ENCODE data around the gene KREMEN2. TPM values are rescaled to one million over a fixed set of nuclear protein-coding genes. Genes with fewer than 3 reads are reported as not detected.

The KREMEN2 gene
- total RNA-seq (2022; extraction: Qiagen RNA extraction; ENCODE audit: low read depth): 0.85 to 3.2 TPM (median 2.4 TPM) in 5 replicates

DNA sequence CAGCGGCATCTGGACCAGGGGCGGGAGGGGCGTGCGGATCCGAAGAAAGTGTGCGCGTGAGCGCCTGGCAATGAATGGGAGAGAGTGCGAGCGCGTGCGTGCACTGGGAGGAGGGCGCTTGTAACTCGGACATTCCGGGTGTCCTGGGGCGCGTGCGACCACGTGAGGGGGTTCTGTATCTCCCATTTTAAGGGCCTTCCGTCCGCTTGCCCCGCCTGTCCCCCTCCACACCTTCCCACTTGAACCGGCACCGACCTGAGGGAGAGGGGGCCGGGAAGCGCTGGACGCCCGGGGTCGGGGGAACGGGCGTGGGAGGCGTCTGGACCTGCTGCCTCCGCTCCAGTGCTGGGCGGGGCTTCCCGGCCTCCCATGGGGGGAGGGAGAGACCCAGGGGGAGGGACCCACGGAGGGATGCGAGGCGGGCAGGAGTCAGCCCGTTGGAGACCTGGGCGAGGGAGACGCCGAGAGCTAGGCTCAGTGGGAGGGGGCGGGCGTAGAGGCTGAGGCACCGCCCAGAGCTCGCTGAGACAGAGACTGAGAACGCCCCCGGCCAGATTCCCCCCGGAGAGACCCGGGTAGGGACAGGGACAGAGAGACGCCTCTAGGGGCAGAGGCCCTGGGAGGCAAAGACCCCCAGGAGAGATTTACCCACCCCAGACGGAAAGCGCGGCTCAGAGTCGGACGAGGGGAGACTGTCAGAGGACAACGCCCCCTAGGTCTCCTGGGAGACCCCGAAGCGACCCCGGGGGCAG is at the start of gene KREMEN2:
TSS of gene KREMEN2 (plus strand) at position 553 of the 752 bp plus-strand sequence. CDS start 246 bp downstream, outside the sequence.

GRCh38 chr16:2968738-2969544 is 4.9 kb downstream of the KREMEN2 start, which contains the start of gene PAQR4:
Gene PAQR4, plus strand, starts transcription at chr16:2969348. Its CDS starts 327 bp downstream, at chr16:2969675.

GRCh38 chr16:2980227-2981176 is 16.4 kb downstream of the KREMEN2 start, which contains the start of gene PKMYT1:
Gene PKMYT1, minus strand, starts transcription at chr16:2980446. Its CDS starts 789 bp downstream, at chr16:2979657.

DNA sequence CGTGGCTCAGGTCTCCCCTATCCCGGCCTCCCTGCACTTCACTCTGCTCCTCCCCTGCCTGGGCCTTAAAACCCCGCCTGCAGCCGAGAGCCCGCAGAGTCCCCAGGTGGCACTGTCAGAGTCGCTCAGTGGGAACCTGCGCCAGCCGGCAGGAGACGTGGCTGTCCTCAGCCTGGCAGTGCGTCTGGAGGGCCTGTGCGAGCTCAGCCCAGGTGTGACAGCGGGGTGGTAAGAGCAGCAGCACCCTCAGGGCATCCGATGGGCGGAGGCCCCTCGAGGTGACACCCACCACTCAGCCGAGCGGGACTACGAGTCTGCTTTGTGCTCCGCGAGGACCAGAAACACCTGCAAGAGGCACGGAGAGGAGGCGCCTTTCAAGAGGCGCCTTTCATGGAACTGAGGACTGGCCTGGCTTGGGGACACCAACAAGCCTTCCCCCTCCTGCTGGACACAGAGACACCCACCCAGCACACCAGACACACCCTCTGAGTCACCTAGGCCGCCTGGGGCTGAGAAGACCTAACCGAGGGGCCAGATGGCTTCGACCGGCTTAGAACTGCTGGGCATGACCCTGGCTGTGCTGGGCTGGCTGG is 48.8 kb downstream of the KREMEN2 start, which contains the start of gene CLDN9:
TSS of gene CLDN9 (plus strand) at position 96 of the 593 bp plus-strand sequence. CDS start at position 536, 440 bp downstream.

Other genes with a start within 250 kb of the KREMEN2 start
- 1.0 to 2.2 TPM (median 1.8 TPM) in 5 replicates for gene PRSS27, start 244.1 kb upstream of the KREMEN2 start, total RNA-seq (2022; extraction: Qiagen RNA extraction; ENCODE audit: low read depth)
- 263 to 471 TPM (median 435 TPM) in 5 replicates for gene SRRM2, start 211.6 kb upstream of the KREMEN2 start, total RNA-seq (2022; extraction: Qiagen RNA extraction; ENCODE audit: low read depth)
- 390 to 513 TPM (median 475 TPM) in 5 replicates for gene ELOB, start 187.0 kb upstream of the KREMEN2 start, total RNA-seq (2022; extraction: Qiagen RNA extraction; ENCODE audit: low read depth)
- not detected in 5 replicates for gene PRSS33, start 176.7 kb upstream of the KREMEN2 start, total RNA-seq (2022; extraction: Qiagen RNA extraction; ENCODE audit: low read depth)
- not detected in 5 replicates for gene PRSS41, start 165.8 kb upstream of the KREMEN2 start, total RNA-seq (2022; extraction: Qiagen RNA extraction; ENCODE audit: low read depth)
- not detected in 5 replicates for gene PRSS21, start 147.0 kb upstream of the KREMEN2 start, total RNA-seq (2022; extraction: Qiagen RNA extraction; ENCODE audit: low read depth)
- gene ZG16B, start 134.0 kb upstream of the KREMEN2 start, total RNA-seq (2022; extraction: Qiagen RNA extraction; ENCODE audit: low read depth): 0.54 to 1.1 TPM (median 1.0 TPM) in 5 replicates
- gene PRSS22, start 106.1 kb upstream of the KREMEN2 start, total RNA-seq (2022; extraction: Qiagen RNA extraction; ENCODE audit: low read depth): 1.0 to 2.5 TPM (median 1.6 TPM) in 5 replicates
- gene FLYWCH2, start 81.1 kb upstream of the KREMEN2 start, total RNA-seq (2022; extraction: Qiagen RNA extraction; ENCODE audit: low read depth): 34.4 to 57.2 TPM (median 48.8 TPM) in 5 replicates
- gene FLYWCH1, start 52.3 kb upstream of the KREMEN2 start, total RNA-seq (2022; extraction: Qiagen RNA extraction; ENCODE audit: low read depth): 15.9 to 31.8 TPM (median 26.8 TPM) in 5 replicates
- 25.4 to 46.5 TPM (median 45.2 TPM) in 5 replicates for gene PAQR4, start 5.1 kb downstream of the KREMEN2 start, total RNA-seq (2022; extraction: Qiagen RNA extraction; ENCODE audit: low read depth)
- 44.4 to 98.5 TPM (median 91.4 TPM) in 5 replicates for gene PKMYT1, start 16.2 kb downstream of the KREMEN2 start, total RNA-seq (2022; extraction: Qiagen RNA extraction; ENCODE audit: low read depth)
- gene CLDN9, start 48.6 kb downstream of the KREMEN2 start, total RNA-seq (2022; extraction: Qiagen RNA extraction; ENCODE audit: low read depth): 0.21 to 0.48 TPM (median 0.38 TPM) in 5 replicates
- gene CLDN6, start 53.9 kb downstream of the KREMEN2 start, total RNA-seq (2022; extraction: Qiagen RNA extraction; ENCODE audit: low read depth): 0.20 to 0.56 TPM (median 0.41 TPM) in 4 of 5 replicates, not detected in the other
- 357 to 594 TPM (median 560 TPM) in 5 replicates for gene TNFRSF12A, start 56.1 kb downstream of the KREMEN2 start, total RNA-seq (2022; extraction: Qiagen RNA extraction; ENCODE audit: low read depth)
- 176 to 257 TPM (median 227 TPM) in 5 replicates for gene HCFC1R1, start 59.7 kb downstream of the KREMEN2 start, total RNA-seq (2022; extraction: Qiagen RNA extraction; ENCODE audit: low read depth)
- gene THOC6, start 59.8 kb downstream of the KREMEN2 start, total RNA-seq (2022; extraction: Qiagen RNA extraction; ENCODE audit: low read depth): 16.8 to 38.9 TPM (median 34.3 TPM) in 5 replicates
- gene BICDL2, start 72.7 kb downstream of the KREMEN2 start, total RNA-seq (2022; extraction: Qiagen RNA extraction; ENCODE audit: low read depth): not detected in 5 replicates
- gene MMP25, start 82.3 kb downstream of the KREMEN2 start, total RNA-seq (2022; extraction: Qiagen RNA extraction; ENCODE audit: low read depth): 0.79 to 0.99 TPM (median 0.86 TPM) in 5 replicates
- gene IL32, start 101.4 kb downstream of the KREMEN2 start, total RNA-seq (2022; extraction: Qiagen RNA extraction; ENCODE audit: low read depth): 17.7 to 35.2 TPM (median 24.4 TPM) in 5 replicates
- not detected in 5 replicates for gene ZSCAN10, start 135.0 kb downstream of the KREMEN2 start, total RNA-seq (2022; extraction: Qiagen RNA extraction; ENCODE audit: low read depth)
- gene ZNF205, start 148.3 kb downstream of the KREMEN2 start, total RNA-seq (2022; extraction: Qiagen RNA extraction; ENCODE audit: low read depth): 8.6 to 16.6 TPM (median 14.1 TPM) in 5 replicates
- 5.6 to 15.1 TPM (median 12.6 TPM) in 5 replicates for gene ZNF213, start 170.8 kb downstream of the KREMEN2 start, total RNA-seq (2022; extraction: Qiagen RNA extraction; ENCODE audit: low read depth)
- gene OR1F1, start 223.9 kb downstream of the KREMEN2 start, total RNA-seq (2022; extraction: Qiagen RNA extraction; ENCODE audit: low read depth): 0.32 to 0.76 TPM (median 0.41 TPM) in 5 replicates

Measured in A549 treated with ZK216348 at 1 μM for 4 hours (cell line).